Activated CD8-positive, alpha-beta memory T cell treated with anti-CD3 and anti-CD28 coated beads for 4 hours (primary cell): ENCODE measurements around the gene HBZ.
"Not testable (repeated sequence)": the region's sequence is repeated elsewhere in the genome, so short reads cannot be mapped to it uniquely, and the experiment has no call there.

ENCODE experiments used
- DNase-seq, 2 donors: peaks; one replicate each; pipeline ENCODE4 v3.0.0-alpha.2; 2020; ENCODE audit warnings: low read depth in 2 of 2

The HBZ gene

GRCh38 chr16:164827-165538, 12.5 kb downstream of the HBZ start:
- no peak for DNase-seq

GRCh38 chr16:165539-166374, 13.3 kb downstream of the HBZ start, which contains the start of gene HBM:
Gene HBM, plus strand, starts transcription at chr16:165978. Its CDS starts 20 bp downstream, at chr16:165998.
- no peak for DNase-seq

- no peak for DNase-seq
Observed at GRCh38 chr16:166375-167121, 14.1 kb downstream of the HBZ start.

GRCh38 chr16:167122-167690, 14.8 kb downstream of the HBZ start:
- no peak for DNase-seq

GRCh38 chr16:168424-168823, 16.0 kb downstream of the HBZ start:
- DNase-seq: no peak

- no peak for DNase-seq
Observed at GRCh38 chr16:169014-169413, 16.6 kb downstream of the HBZ start.

GRCh38 chr16:170088-170507, 17.7 kb downstream of the HBZ start:
- not testable (repeated sequence) for DNase-seq

GRCh38 chr16:170788-171187, 18.3 kb downstream of the HBZ start:
- DNase-seq: no peak

GRCh38 chr16:172374-172941, 20.0 kb downstream of the HBZ start, which contains the start of gene HBA2:
Gene HBA2, plus strand, starts transcription at chr16:172876. Its CDS starts 37 bp downstream, at chr16:172913.
- not testable (repeated sequence) for DNase-seq

- not testable (repeated sequence) for DNase-seq
Observed at GRCh38 chr16:173211-173854, 20.9 kb downstream of the HBZ start.

- not testable (repeated sequence) for DNase-seq
Observed at GRCh38 chr16:173928-174769, 21.7 kb downstream of the HBZ start.

- no peak for DNase-seq
Observed at GRCh38 chr16:175011-175949, 22.8 kb downstream of the HBZ start.

GRCh38 chr16:176006-176405, 23.6 kb downstream of the HBZ start:
- DNase-seq: not testable (repeated sequence)

- not testable (repeated sequence) for DNase-seq
Observed at GRCh38 chr16:176477-177382, 24.3 kb downstream of the HBZ start, which contains the start of gene HBA1. Gene HBA1, plus strand, starts transcription at chr16:176680. Its CDS starts 37 bp downstream, at chr16:176717.

- no peak for DNase-seq
Observed at GRCh38 chr16:177394-177822, 25.0 kb downstream of the HBZ start.

- no peak for DNase-seq
Observed at GRCh38 chr16:177981-178667, 25.7 kb downstream of the HBZ start.

GRCh38 chr16:178668-179015, 26.2 kb downstream of the HBZ start:
- DNase-seq: no peak
